Endothelial cell of umbilical vein (primary cell): Measurements from ENCODE around the gene SLC25A41. TPM values are rescaled to one million over a fixed set of nuclear protein-coding genes. Genes with fewer than 3 reads are reported as not detected.

Experiments used
- BruUV-seq: library from RNA; stranded (reverse); fragments of 400-500 nt; replicated peaks from 2 replicates; lab custom pipeline; 2021; lab: Mats Ljungman, UMichigan
- CTCF ChIA-PET: fragments of 300-600, 350-600 bp; sonication (Branson Sonifier 250); formaldehyde crosslinking; loops from one replicate; lab custom pipeline; 2021; ENCODE audit warnings: antibody characterized with exemption, inconsistent platforms; lab: Charles Lee
- POLR2A ChIA-PET: fragments of 300-600, 350-600 bp; sonication (Branson Sonifier 250); formaldehyde crosslinking; loops from one replicate; lab custom pipeline; 2021; ENCODE audit warnings: antibody characterized with exemption, inconsistent platforms; lab: Charles Lee
- DNase-seq: peaks from one replicate; pipeline ENCODE4 v3.0.0-alpha.2; 2011; ENCODE audit warnings: low read depth, low spot score
- FAIRE-seq: peaks from 2 replicates; lab custom pipeline; 2011; peaks lifted over from hg19 to GRCh38; lab: Jason Lieb, UNC
- H2AFZ ChIP-seq: 2 replicates; pipeline ENCODE4 v1.6.0; 2012; ENCODE audit warnings: low read depth, low read length, control low read depth, inconsistent platforms
- H3K27ac ChIP-seq: 2 replicates; pipeline ENCODE4 v1.5.1; 2011; ENCODE audit warnings: low read depth, mild to moderate bottlenecking, control low read depth, low read length, moderate library complexity; ENCODE audit not compliant: insufficient read depth
- H3K27me3 ChIP-seq, 2 experiments: 2 replicates each; pipeline versions ENCODE4 v1.6.0 to v1.6.1; 2011; ENCODE audit warnings: low read length in 2 of 2, mixed read lengths in 1 of 2; ENCODE audit not compliant: control insufficient read depth in 2 of 2, insufficient read depth in 2 of 2
- H3K36me3 ChIP-seq, 2 experiments: 2 replicates in 1 of 2; 3 replicates in 1 of 2; pipeline ENCODE4 v1.5.1; 2011; ENCODE audit warnings: low read length in 2 of 2, mild to moderate bottlenecking in 1 of 2, moderate library complexity in 1 of 2; ENCODE audit not compliant: control insufficient read depth in 2 of 2, insufficient read depth in 2 of 2; ENCODE audit errors: extremely low read depth in 1 of 2
- H3K4me1 ChIP-seq: 3 replicates; pipeline ENCODE4 v1.5.1; 2011; ENCODE audit warnings: mild to moderate bottlenecking, low read length; ENCODE audit not compliant: control insufficient read depth, insufficient read depth; ENCODE audit errors: extremely low read depth
- H3K4me2 ChIP-seq: 2 replicates; pipeline ENCODE4 v1.6.1; 2011; ENCODE audit warnings: low read length, control low read depth, mixed read lengths; ENCODE audit not compliant: insufficient read depth
- H3K4me3 ChIP-seq, 3 experiments: fragments of 200-600 bp in 1 of 3; sonication (generic), shearing (Covaris generic) in 1 of 3; replicated peaks in 1 of 3; 2 replicates each; pipeline ENCODE4 v1.5.1; 2011 to 2016; ENCODE audit warnings: control low read depth in 3 of 3, low read length in 3 of 3, mild to moderate bottlenecking in 2 of 3, inconsistent platforms in 1 of 3, low read depth in 1 of 3, moderate library complexity in 1 of 3; ENCODE audit not compliant: insufficient read depth in 1 of 3
- H3K79me2 ChIP-seq: 2 replicates; pipeline ENCODE4 v1.6.0; 2012; ENCODE audit warnings: low read length, inconsistent platforms; ENCODE audit not compliant: control insufficient read depth, insufficient read depth
- H3K9ac ChIP-seq: replicated peaks from 2 replicates; pipeline ENCODE3; 2011; ENCODE audit warnings: low read length, control low read depth; ENCODE audit not compliant: insufficient read depth; ENCODE audit errors: extremely low read depth
- H3K9me1 ChIP-seq: replicated peaks from 3 replicates; pipeline ENCODE4 v1.6.0; 2011; ENCODE audit warnings: mild to moderate bottlenecking, low read length; ENCODE audit not compliant: control insufficient read depth, insufficient read depth; ENCODE audit errors: extremely low read depth
- H3K9me3 ChIP-seq: replicated peaks from 2 replicates; pipeline ENCODE4 v1.5.1; 2012; ENCODE audit warnings: low read length, inconsistent platforms; ENCODE audit not compliant: control insufficient read depth, insufficient read depth
- H4K20me1 ChIP-seq: replicated peaks from 2 replicates; pipeline ENCODE3; 2011; ENCODE audit warnings: mild to moderate bottlenecking, low read length; ENCODE audit not compliant: control insufficient read depth, insufficient read depth; ENCODE audit errors: extremely low read depth
- CTCF ChIP-seq, 2 donors: IDR thresholded peaks; 1 replicate in 1 of 2; 2 replicates in 1 of 2; pipeline ENCODE4 v1.5.1; 2011; ENCODE audit warnings: low read length in 2 of 2, mild to moderate bottlenecking in 2 of 2, moderate library complexity in 2 of 2, control low read depth in 1 of 2, inconsistent platforms in 1 of 2, low read depth in 1 of 2; ENCODE audit not compliant: insufficient read depth in 1 of 2; ENCODE audit errors: extremely low read depth in 1 of 2
- EZH2 ChIP-seq: IDR thresholded peaks from 2 replicates; pipeline ENCODE4 v1.6.1; 2012; ENCODE audit warnings: borderline replicate concordance, low read depth, mild to moderate bottlenecking, moderate library complexity, low read length, inconsistent platforms; ENCODE audit not compliant: severe bottlenecking
- FOS ChIP-seq: IDR thresholded peaks from 2 replicates; pipeline ENCODE4 v1.6.1; 2011; ENCODE audit warnings: mild to moderate bottlenecking, low read length, moderate library complexity, borderline replicate concordance; ENCODE audit not compliant: insufficient read depth
- GATA2 ChIP-seq: IDR thresholded peaks from 2 replicates; pipeline ENCODE4 v1.7.0; 2011; ENCODE audit warnings: low read depth, mild to moderate bottlenecking, moderate library complexity, mixed read lengths, low read length; ENCODE audit not compliant: insufficient read length, insufficient read depth
- JUN ChIP-seq: IDR thresholded peaks from 2 replicates; pipeline ENCODE4 v1.6.1; 2011; ENCODE audit warnings: borderline replicate concordance, low read depth; ENCODE audit not compliant: insufficient read length, insufficient read depth
- MAX ChIP-seq: IDR thresholded peaks from 2 replicates; pipeline ENCODE4 v1.6.1; 2011; ENCODE audit not compliant: insufficient read depth, insufficient read length
- MYC ChIP-seq: IDR thresholded peaks from one replicate; pipeline ENCODE4 v1.6.1; 2011; ENCODE audit warnings: mild to moderate bottlenecking, low read depth, low read length
- POLR2A ChIP-seq: IDR thresholded peaks from 2 replicates; pipeline ENCODE4 v1.6.1; 2012; ENCODE audit warnings: low read depth, mild to moderate bottlenecking, control low read depth, low read length
- POLR2AphosphoS5 ChIP-seq: IDR thresholded peaks from 2 replicates; pipeline ENCODE4 v1.6.1; 2012; ENCODE audit warnings: low read depth, mild to moderate bottlenecking, control low read depth, low read length, moderate library complexity; ENCODE audit not compliant: insufficient read depth
- dilution Hi-C: fragments of 300-500 bp; cut with MboI; formaldehyde crosslinking; loops from one replicate; pipeline ENCODE4 v1.15.0; 2019; ENCODE audit warnings: low sequenced_read_pairs; ENCODE audit not compliant: extremely low pct_ligation_motif_present
- intact Hi-C: fragments of 100-400 bp; cut with micrococcal nuclease; formaldehyde crosslinking; loops from one replicate; pipeline ENCODE4 v1.10.0; 2022
- polyA plus RNA-seq, 4 experiments: library from polyadenylated mRNA; depleted of rRNA in 3 of 4; stranded (reverse) in 3 of 4; unstranded in 1 of 4; fragments of >200 nt; gene quantifications; 2 replicates each; pipeline versions ENCODE4 v1.2.1 to v1.2.3, GENCODE V29; 2011 to 2012; ENCODE audit warnings: missing spikeins in 1 of 4
- total RNA-seq: library from RNA; stranded (reverse); gene quantifications from 2 replicates; pipeline ENCODE4 v1.2.3, GENCODE V29; 2021

Gene SLC25A41
- total and polyA plus RNA-seq, 2 donors (not counting 3 experiments of a cell fraction or from before 2014, with no cell fraction given) = 0.21 TPM; not detected in 1

GRCh38 chr19:6418562-6418932 lies 15.0 kb downstream of the SLC25A41 start:
- Histone ChIP-seq H3K36me3 (peaks cover 33 to 70% of the 10 kb centered on the region in 2 experiments), H2AFZ (no peak overlapping the region), H4K20me1 (peaks cover 3% of the 10 kb centered on the region), H3K9ac (no peak overlapping the region), H3K79me2 (peaks cover 50% of the 10 kb centered on the region), H3K4me2 (no peak overlapping the region), H3K4me1 (peaks cover 8% of the 10 kb centered on the region), H3K4me3 (no peak overlapping the region), H3K9me3 (no peaks in the 10 kb centered on the region), H3K27ac (no peak overlapping the region), H3K27me3 (no peaks in the 10 kb centered on the region), H3K9me1 (no peaks in the 10 kb centered on the region)
- ChIA-PET POLR2A (no interaction called here), CTCF (interaction anchor here (2.0 kb wide), 1 partner anchor 24 kb away, joined by 6 read pairs; no protein-coding TSS in a partner anchor)
- intact Hi-C loops = no loop called here
- no TSS peak for BruUV-seq
- FAIRE-seq (no peak), DNase-seq (no peak)
- TF ChIP-seq CTCF (IDR thresholded peaks at IDR 0.05; ENCODE audit: extremely low read depth in 1 of 2, insufficient read depth in 1 of 2, low read depth in 1 of 2, low read length in 2 of 2) = no peak
- TF ChIP-seq MAX = no peak
- no peak for TF ChIP-seq EZH2
- no peak for TF ChIP-seq FOS
- no peak for TF ChIP-seq POLR2A
- TF ChIP-seq JUN = no peak
- no peak for TF ChIP-seq MYC
- TF ChIP-seq GATA2 = no peak
- no peak for TF ChIP-seq POLR2AphosphoS5
- dilution Hi-C loops = no loop called here
